C4-2B (cell line): ENCODE measurements around the gene TEX29.

Experiments used
- H3K27ac ChIP-seq: fragments of 450-650 bp; 2 replicates; pipeline ENCODE4 v1.5.1; 2017
- CTCF ChIP-seq: fragments of 450-650 bp; conservative IDR thresholded peaks from 2 replicates; pipeline ENCODE4 v1.5.1; 2017; ENCODE audit warnings: mild to moderate bottlenecking
- ZFX ChIP-seq: fragments of 450-650 bp; IDR thresholded peaks from 2 replicates; pipeline ENCODE4 v1.6.1; 2017

Gene TEX29

GRCh38 chr13:111319998-111320911 lies at the start of gene TEX29:
Gene TEX29, plus strand, starts transcription at chr13:111320642. Its CDS starts 249 bp downstream, at chr13:111320891.
- TF ChIP-seq CTCF (no peak), ZFX (no peak)

GRCh38 chr13:111270765-111271698 lies 49.4 kb upstream of the TEX29 start:
- H3K27ac ChIP-seq, result no peak overlapping the region
- TF ChIP-seq ZFX (no peak), CTCF (no peak)

More at GRCh38 chr13:111319998-111320911, at the start of gene TEX29:
- H3K27ac ChIP-seq, result no peak within 1 kb of the TSS

- no peak for TF ChIP-seq ZFX
- TF ChIP-seq CTCF, result no peak
- H3K27ac ChIP-seq, result no peak overlapping the region
Observed at GRCh38 chr13:111272117-111272516, 48.3 kb upstream of the TEX29 start.

GRCh38 chr13:111275382-111275781 lies 45.1 kb upstream of the TEX29 start:
- TF ChIP-seq CTCF (no peak), ZFX (no peak)
- no peak overlapping the region for H3K27ac ChIP-seq

GRCh38 chr13:111275995-111276618 lies 44.3 kb upstream of the TEX29 start:
- TF ChIP-seq ZFX, result no peak
- TF ChIP-seq CTCF, result no peak
- no peak overlapping the region for H3K27ac ChIP-seq

- H3K27ac ChIP-seq, result no peak overlapping the region
- TF ChIP-seq CTCF (no peak), ZFX (no peak)
Observed at GRCh38 chr13:111278258-111278657, 42.2 kb upstream of the TEX29 start.
